Measurements from ENCODE around the gene PIK3R3.

GRCh38 chr1:46113948-46114347, 18.5 kb downstream of the PIK3R3 start:
- TF ChIP-seq CTCF (IDR thresholded peaks at IDR 0.05; ENCODE audit: extremely low read depth in 1 of 2, insufficient read depth in 1 of 2, low read depth in 1 of 2, low read length in 2 of 2) (no peak), POLR2A (IDR thresholded peaks at IDR 0.05; ENCODE audit: low read depth, low read length) (no peak), POLR2AphosphoS5 (IDR thresholded peaks at IDR 0.05; ENCODE audit: insufficient read depth, low read depth, low read length) (no peak), EZH2 (IDR thresholded peaks at IDR 0.05; ENCODE audit: borderline replicate concordance, low read depth, low read length, severe bottlenecking) (no peak)
